Spleen (tissue), 7 donors: Measurements from ENCODE around the gene ZNF77.
"Not testable (repeated sequence)": the region's sequence is repeated elsewhere in the genome, so short reads cannot be mapped to it uniquely, and the experiment has no call there.

ENCODE experiments used
- POLR2A ChIP-seq, 3 donors: fragments of 450-650 bp; IDR thresholded peaks; one replicate each; pipeline ENCODE4 v1.5.1; 2017; ENCODE audit warnings: antibody characterized with exemption in 3 of 3, mild to moderate bottlenecking in 1 of 3
- TF ChIP-seq, protein P1 (sequence below), 11 experiments: fragments of 200-600 bp in 7 of 11; fragments of 450-650 bp in 4 of 11; sonication (generic) in 4 of 11; IDR thresholded peaks in 8 of 11; conservative IDR thresholded peaks in 3 of 11; 1 replicate in 7 of 11; 2 replicates in 4 of 11; pipeline versions ENCODE4 v1.4.0 to v1.8.0; 2016 to 2021; ENCODE audit warnings: antibody characterized with exemption in 11 of 11, inconsistent platforms in 4 of 11, mild to moderate bottlenecking in 1 of 11
- donor health status: DM: no; HTN: no; CAD: no; lungs with moderate emphysema.
- donor health status: DM: no; HTN: no; CAD: no.
- donor health status: DM: no; HTN: no; CAD: no.

DNA sequence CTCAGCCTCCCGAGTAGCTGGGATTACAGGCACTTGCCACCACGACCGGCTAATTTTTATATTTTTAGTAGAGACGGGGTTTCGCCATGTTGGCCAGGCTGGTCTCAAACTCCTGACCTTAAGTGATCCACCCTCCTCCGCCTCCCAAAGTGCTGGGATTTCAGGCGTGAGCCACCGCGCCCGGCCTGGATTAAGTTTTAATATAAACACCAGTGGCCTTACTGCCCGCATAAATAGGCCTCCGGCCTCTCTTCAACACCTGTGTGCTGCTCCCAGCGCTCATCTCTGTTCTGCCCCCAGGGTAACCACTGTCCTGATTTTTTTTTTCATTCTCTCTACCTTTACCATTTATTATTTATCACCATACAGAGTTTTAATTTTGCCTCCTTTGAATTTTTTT, 41.4 kb downstream of the ZNF77 start:
- TF ChIP-seq POLR2A (IDR thresholded peaks at IDR 0.05), result not testable (repeated sequence)
- TF ChIP-seq, protein P1, sequence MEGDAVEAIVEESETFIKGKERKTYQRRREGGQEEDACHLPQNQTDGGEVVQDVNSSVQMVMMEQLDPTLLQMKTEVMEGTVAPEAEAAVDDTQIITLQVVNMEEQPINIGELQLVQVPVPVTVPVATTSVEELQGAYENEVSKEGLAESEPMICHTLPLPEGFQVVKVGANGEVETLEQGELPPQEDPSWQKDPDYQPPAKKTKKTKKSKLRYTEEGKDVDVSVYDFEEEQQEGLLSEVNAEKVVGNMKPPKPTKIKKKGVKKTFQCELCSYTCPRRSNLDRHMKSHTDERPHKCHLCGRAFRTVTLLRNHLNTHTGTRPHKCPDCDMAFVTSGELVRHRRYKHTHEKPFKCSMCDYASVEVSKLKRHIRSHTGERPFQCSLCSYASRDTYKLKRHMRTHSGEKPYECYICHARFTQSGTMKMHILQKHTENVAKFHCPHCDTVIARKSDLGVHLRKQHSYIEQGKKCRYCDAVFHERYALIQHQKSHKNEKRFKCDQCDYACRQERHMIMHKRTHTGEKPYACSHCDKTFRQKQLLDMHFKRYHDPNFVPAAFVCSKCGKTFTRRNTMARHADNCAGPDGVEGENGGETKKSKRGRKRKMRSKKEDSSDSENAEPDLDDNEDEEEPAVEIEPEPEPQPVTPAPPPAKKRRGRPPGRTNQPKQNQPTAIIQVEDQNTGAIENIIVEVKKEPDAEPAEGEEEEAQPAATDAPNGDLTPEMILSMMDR (IDR thresholded peaks at IDR 0.05 in 8 of 11, conservative IDR thresholded peaks at IDR 0.05 in 3 of 11), result not testable (repeated sequence)
